DND-41 (cell line): ENCODE data around the gene RARG.
A peak's percentile ranks its signal among the peaks of the same experiment; 100 is the strongest.

Source experiments
- ATAC-seq: fragments of 200-7000 bp; cut with Tn5 transposase; 3 replicates; pipeline ENCODE4 v1.9.1; 2021; ENCODE audit warnings: low read depth; ENCODE audit not compliant: insufficient read depth
- DNase-seq: peaks from one replicate; pipeline ENCODE4 v3.0.0-alpha.2; 2020
- H2AFZ ChIP-seq: 2 replicates; pipeline ENCODE4 v1.6.0; 2012; ENCODE audit warnings: low read depth, low read length
- H3K27ac ChIP-seq: 2 replicates; pipeline ENCODE4 v1.5.1; 2012; ENCODE audit warnings: low read length, inconsistent platforms
- H3K27me3 ChIP-seq: fragments of 200-600 bp; sonication (generic); 2 replicates; pipeline ENCODE4 v1.6.0; 2012; ENCODE audit warnings: low read length, mild to moderate bottlenecking, inconsistent platforms; ENCODE audit not compliant: insufficient read depth, poor library complexity
- H3K36me3 ChIP-seq: 2 replicates; pipeline ENCODE4 v1.5.1; 2012; ENCODE audit warnings: low read length, inconsistent platforms; ENCODE audit not compliant: insufficient read depth
- H3K4me1 ChIP-seq: 2 replicates; pipeline ENCODE4 v1.5.1; 2012; ENCODE audit warnings: mild to moderate bottlenecking, low read length; ENCODE audit not compliant: insufficient read depth
- H3K4me2 ChIP-seq: 2 replicates; pipeline ENCODE4 v1.6.0; 2012; ENCODE audit warnings: mild to moderate bottlenecking, moderate library complexity, low read length, inconsistent platforms; ENCODE audit not compliant: insufficient read depth
- H3K4me3 ChIP-seq, 2 experiments: fragments of 200-600 bp in 1 of 2; shearing (Covaris generic) in 1 of 2; 2 replicates each; pipeline ENCODE4 v1.5.1; 2012 to 2016; ENCODE audit warnings: inconsistent platforms in 2 of 2, low read length in 2 of 2, mild to moderate bottlenecking in 2 of 2, low read depth in 1 of 2, moderate library complexity in 1 of 2
- H3K79me2 ChIP-seq: 2 replicates; pipeline ENCODE4 v1.6.0; 2012; ENCODE audit warnings: low read length, inconsistent platforms; ENCODE audit not compliant: insufficient read depth
- H3K9ac ChIP-seq: 2 replicates; pipeline ENCODE4 v1.6.0; 2012; ENCODE audit warnings: low read depth, mild to moderate bottlenecking, inconsistent platforms, low read length, moderate library complexity
- H3K9me3 ChIP-seq: 2 replicates; pipeline ENCODE4 v1.5.1; 2012; ENCODE audit warnings: low read length, moderate library complexity, mild to moderate bottlenecking, inconsistent platforms; ENCODE audit not compliant: insufficient read depth, severe bottlenecking
- H4K20me1 ChIP-seq: 2 replicates; pipeline ENCODE4 v1.6.0; 2012; ENCODE audit warnings: low read length; ENCODE audit not compliant: insufficient read depth
- CTCF ChIP-seq: IDR thresholded peaks from 2 replicates; pipeline ENCODE4 v1.5.1; 2012; ENCODE audit warnings: borderline replicate concordance, low read length, moderate library complexity, mild to moderate bottlenecking; ENCODE audit not compliant: poor library complexity, severe bottlenecking; ENCODE audit errors: extremely low read depth
- EZH2 ChIP-seq: IDR thresholded peaks from 3 replicates; pipeline ENCODE4 v1.6.1; 2012; ENCODE audit warnings: borderline replicate concordance, low read depth, mild to moderate bottlenecking, moderate library complexity, low read length, inconsistent platforms; ENCODE audit not compliant: severe bottlenecking

RARG gene

GRCh38 chr12:53221203-53222080, 10.6 kb downstream of the RARG start:
- ATAC-seq (peak; percentile 39), DNase-seq (peak; percentile 57)
- Histone ChIP-seq H3K9ac (peak overlapping the region; percentile 67), H3K4me1 (peaks cover 50% of the 10 kb centered on the region), H3K9me3 (no peaks in the 10 kb centered on the region), H3K79me2 (no peaks in the 10 kb centered on the region), H3K27me3 (peaks cover 18% of the 10 kb centered on the region), H4K20me1 (no peaks in the 10 kb centered on the region), H2AFZ (peak overlapping the region; percentile 94), H3K27ac (peak overlapping the region; percentile 81), H3K36me3 (no peaks in the 10 kb centered on the region), H3K4me3 (peak overlapping the region; percentile 35 to 82), H3K4me2 (peak overlapping the region; percentile 93)
- TF ChIP-seq CTCF (peak; percentile 54), EZH2 (no peak)

GRCh38 chr12:53220694-53221202, 11.3 kb downstream of the RARG start:
- H3K4me1 ChIP-seq: peaks cover 50% of the 10 kb centered on the region
- H3K9me3 ChIP-seq: no peaks in the 10 kb centered on the region
- TF ChIP-seq EZH2: no peak
- TF ChIP-seq CTCF: no peak
- no peaks in the 10 kb centered on the region for H3K79me2 ChIP-seq
- H3K27ac ChIP-seq: peak overlapping the region; percentile 81
- H3K9ac ChIP-seq: peak overlapping the region; percentile 67
- H3K4me2 ChIP-seq: peak overlapping the region; percentile 93
- ATAC-seq: peak; percentile 80
- no peaks in the 10 kb centered on the region for H3K36me3 ChIP-seq
- H3K27me3 ChIP-seq: peaks cover 18% of the 10 kb centered on the region
- H2AFZ ChIP-seq: peak overlapping the region; percentile 94
- DNase-seq: peak; percentile 83
- peak overlapping the region; percentile 35 to 82; a peak in 3 of 4 replicates for H3K4me3 ChIP-seq
- no peaks in the 10 kb centered on the region for H4K20me1 ChIP-seq

- H3K4me2 ChIP-seq: peak overlapping the region; percentile 93
- H3K27ac ChIP-seq: peak overlapping the region; percentile 62
- peak overlapping the region; percentile 67 for H3K9ac ChIP-seq
- DNase-seq (peak; percentile 63), ATAC-seq (peak; percentile 47)
- peak overlapping the region; percentile 29 to 82; a peak in 3 of 4 replicates for H3K4me3 ChIP-seq
- H3K27me3 ChIP-seq: peaks cover 18% of the 10 kb centered on the region
- no peaks in the 10 kb centered on the region for H3K9me3 ChIP-seq
- peak overlapping the region; percentile 94 for H2AFZ ChIP-seq
- TF ChIP-seq EZH2 (peak; percentile 6), CTCF (no peak)
- H3K36me3 ChIP-seq: no peaks in the 10 kb centered on the region
- H4K20me1 ChIP-seq: no peaks in the 10 kb centered on the region
- H3K79me2 ChIP-seq: no peaks in the 10 kb centered on the region
- peaks cover 50% of the 10 kb centered on the region for H3K4me1 ChIP-seq
These were observed 11.9 kb downstream of the RARG start for GRCh38 chr12:53219956-53220693.
